Keratinocyte (primary cell): Measurements from ENCODE around the gene FBXL12. TPM values are rescaled to one million over a fixed set of nuclear protein-coding genes. Genes with fewer than 3 reads are reported as not detected.
A peak's percentile ranks its signal among the peaks of the same experiment; 100 is the strongest.
"Not testable (repeated sequence)": the region's sequence is repeated elsewhere in the genome, so short reads cannot be mapped to it uniquely, and the experiment has no call there.

Experiments used
- DNase-seq: peaks from one replicate; pipeline ENCODE4 v3.0.0-alpha.2; 2011; ENCODE audit warnings: low read depth, missing footprints, low spot score
- FAIRE-seq: peaks from 2 replicates; lab custom pipeline; 2011; peaks lifted over from hg19 to GRCh38; lab: Jason Lieb, UNC
- H2AFZ ChIP-seq: 2 replicates; pipeline ENCODE4 v1.6.0; 2012; ENCODE audit warnings: low read length, control low read depth, inconsistent platforms; ENCODE audit not compliant: control insufficient read depth
- H3K27ac ChIP-seq: 2 replicates; pipeline ENCODE4 v1.5.1; 2011; ENCODE audit warnings: low read length; ENCODE audit not compliant: control insufficient read depth, insufficient read depth
- H3K27me3 ChIP-seq: 3 replicates; pipeline ENCODE4 v1.6.0; 2011; ENCODE audit warnings: low read length; ENCODE audit not compliant: control insufficient read depth, insufficient read depth; ENCODE audit errors: extremely low read depth
- H3K36me3 ChIP-seq, 2 experiments: 2 replicates in 1 of 2; 3 replicates in 1 of 2; pipeline ENCODE4 v1.5.1; 2011; ENCODE audit warnings: low read length in 2 of 2, mild to moderate bottlenecking in 1 of 2; ENCODE audit not compliant: control insufficient read depth in 2 of 2, insufficient read depth in 2 of 2; ENCODE audit errors: extremely low read depth in 1 of 2
- H3K4me1 ChIP-seq: 3 replicates; pipeline ENCODE4 v1.5.1; 2011; ENCODE audit warnings: low read length; ENCODE audit not compliant: control insufficient read depth, insufficient read depth; ENCODE audit errors: extremely low read depth
- H3K4me2 ChIP-seq: 3 replicates; pipeline ENCODE4 v1.6.0; 2011; ENCODE audit warnings: low read depth, low read length; ENCODE audit not compliant: control insufficient read depth, insufficient read depth; ENCODE audit errors: extremely low read depth
- H3K4me3 ChIP-seq, 3 experiments: fragments of 200-600 bp in 1 of 3; sonication (generic) in 1 of 3; 2 replicates in 2 of 3; 3 replicates in 1 of 3; pipeline ENCODE4 v1.5.1; 2011 to 2016; ENCODE audit warnings: low read length in 3 of 3, mild to moderate bottlenecking in 3 of 3, control low read depth in 2 of 3, inconsistent platforms in 1 of 3, low read depth in 1 of 3, mixed read lengths in 1 of 3, mixed run types in 1 of 3, moderate library complexity in 1 of 3; ENCODE audit not compliant: control insufficient read depth in 2 of 3, insufficient read depth in 2 of 3; ENCODE audit errors: extremely low read depth in 1 of 3
- H3K79me2 ChIP-seq: 2 replicates; pipeline ENCODE4 v1.6.0; 2012; ENCODE audit warnings: low read length; ENCODE audit not compliant: control insufficient read depth, insufficient read depth
- H3K9ac ChIP-seq: 3 replicates; pipeline ENCODE4 v1.6.0; 2011; ENCODE audit warnings: low read length; ENCODE audit not compliant: control insufficient read depth, insufficient read depth; ENCODE audit errors: extremely low read depth
- H3K9me1 ChIP-seq: 3 replicates; pipeline ENCODE4 v1.6.0; 2011; ENCODE audit warnings: low read length; ENCODE audit not compliant: control insufficient read depth, insufficient read depth; ENCODE audit errors: extremely low read depth
- H3K9me3 ChIP-seq: 2 replicates; pipeline ENCODE4 v1.5.1; 2012; ENCODE audit warnings: low read depth, low read length; ENCODE audit not compliant: control insufficient read depth
- H4K20me1 ChIP-seq: 3 replicates; pipeline ENCODE4 v1.6.0; 2011; ENCODE audit warnings: low read length; ENCODE audit not compliant: control insufficient read depth, insufficient read depth; ENCODE audit errors: extremely low read depth
- EZH2 ChIP-seq: IDR thresholded peaks from one replicate; pipeline ENCODE4 v1.6.1; 2012; ENCODE audit warnings: inconsistent platforms, mild to moderate bottlenecking, low read length, moderate library complexity
- dilution Hi-C: fragments of 300-500 bp; cut with MboI; formaldehyde crosslinking; loops from one replicate; pipeline ENCODE4 v1.7.0; 2020; ENCODE audit warnings: low sequenced_read_pairs; ENCODE audit not compliant: extremely low pct_ligation_motif_present
- polyA plus RNA-seq, 5 experiments: library from polyadenylated mRNA; depleted of rRNA in 3 of 5; stranded (reverse) in 3 of 5; stranded (forward) in 1 of 5; unstranded in 1 of 5; fragments of >200 nt; gene quantifications; 1 replicate in 1 of 5; 2 replicates in 3 of 5; 3 replicates in 1 of 5; pipeline versions ENCODE4 v1.2.1 to v1.2.3, GENCODE V29; 2011 to 2012; ENCODE audit warnings: missing spikeins in 2 of 5, low read depth in 1 of 5, low replicate concordance in 1 of 5
- TF ChIP-seq, protein P1 (sequence below), 3 experiments: IDR thresholded peaks in 1 of 3; conservative IDR thresholded peaks in 1 of 3; optimal IDR thresholded peaks in 1 of 3; 2 replicates in 2 of 3; 3 replicates in 1 of 3; pipeline versions ENCODE3 to v1.5.1; 2011; ENCODE audit warnings: low read length in 3 of 3, mild to moderate bottlenecking in 3 of 3, moderate library complexity in 2 of 3, control low read depth in 1 of 3, inconsistent platforms in 1 of 3; ENCODE audit not compliant: insufficient read depth in 2 of 3; ENCODE audit errors: extremely low read depth in 1 of 3

The FBXL12 gene
- polyA plus RNA-seq, 1 donor (not counting 4 experiments of a cell fraction or from before 2014, with no cell fraction given), result 12.6 TPM

DNA sequence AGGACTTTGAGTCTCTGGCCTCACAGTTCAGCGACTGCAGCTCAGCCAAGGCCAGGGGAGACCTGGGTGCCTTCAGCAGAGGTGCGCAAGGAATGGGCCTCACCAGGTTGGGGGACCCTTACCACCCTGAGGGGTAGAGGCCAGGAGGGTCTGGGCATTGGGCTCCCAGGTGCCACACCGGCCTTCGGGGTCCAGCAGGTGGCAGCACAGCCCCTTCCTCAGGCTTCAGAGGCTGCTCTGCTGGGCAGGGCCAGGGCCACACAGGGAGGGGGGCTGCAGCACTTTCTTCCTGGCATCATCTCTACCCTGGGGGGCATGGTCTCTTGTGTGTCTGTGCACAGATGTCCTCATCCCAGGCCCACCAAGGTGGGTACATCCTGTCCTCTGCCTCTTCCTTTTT is 29.2 kb upstream of the FBXL12 start:
- FAIRE-seq, result no peak
- peaks cover 21 to 24% of the 10 kb centered on the region in 2 experiments for H3K36me3 ChIP-seq
- no peak overlapping the region for H3K4me2 ChIP-seq
- H2AFZ ChIP-seq, result no peak overlapping the region
- H3K27me3 ChIP-seq, result no peaks in the 10 kb centered on the region
- H3K4me1 ChIP-seq, result peaks cover 14% of the 10 kb centered on the region
- H3K27ac ChIP-seq, result no peak overlapping the region
- TF ChIP-seq, protein P1, sequence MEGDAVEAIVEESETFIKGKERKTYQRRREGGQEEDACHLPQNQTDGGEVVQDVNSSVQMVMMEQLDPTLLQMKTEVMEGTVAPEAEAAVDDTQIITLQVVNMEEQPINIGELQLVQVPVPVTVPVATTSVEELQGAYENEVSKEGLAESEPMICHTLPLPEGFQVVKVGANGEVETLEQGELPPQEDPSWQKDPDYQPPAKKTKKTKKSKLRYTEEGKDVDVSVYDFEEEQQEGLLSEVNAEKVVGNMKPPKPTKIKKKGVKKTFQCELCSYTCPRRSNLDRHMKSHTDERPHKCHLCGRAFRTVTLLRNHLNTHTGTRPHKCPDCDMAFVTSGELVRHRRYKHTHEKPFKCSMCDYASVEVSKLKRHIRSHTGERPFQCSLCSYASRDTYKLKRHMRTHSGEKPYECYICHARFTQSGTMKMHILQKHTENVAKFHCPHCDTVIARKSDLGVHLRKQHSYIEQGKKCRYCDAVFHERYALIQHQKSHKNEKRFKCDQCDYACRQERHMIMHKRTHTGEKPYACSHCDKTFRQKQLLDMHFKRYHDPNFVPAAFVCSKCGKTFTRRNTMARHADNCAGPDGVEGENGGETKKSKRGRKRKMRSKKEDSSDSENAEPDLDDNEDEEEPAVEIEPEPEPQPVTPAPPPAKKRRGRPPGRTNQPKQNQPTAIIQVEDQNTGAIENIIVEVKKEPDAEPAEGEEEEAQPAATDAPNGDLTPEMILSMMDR (optimal IDR thresholded peaks at IDR 0.05 in 1 of 3, IDR thresholded peaks at IDR 0.05 in 1 of 3, conservative IDR thresholded peaks at IDR 0.05 in 1 of 3; ENCODE audit: extremely low read depth in 1 of 3, insufficient read depth in 2 of 3, low read length in 3 of 3), result peak; percentile 46 to 70 (median 67)
- no peak for TF ChIP-seq EZH2
- H3K9me1 ChIP-seq, result no peaks in the 10 kb centered on the region
- no peaks in the 10 kb centered on the region for H3K9me3 ChIP-seq
- no peak overlapping the region for H3K4me3 ChIP-seq
- dilution Hi-C loops, result no loop called here
- H4K20me1 ChIP-seq, result no peaks in the 10 kb centered on the region
- peaks cover 3% of the 10 kb centered on the region for H3K79me2 ChIP-seq
- H3K9ac ChIP-seq, result no peak overlapping the region
- no peak for DNase-seq

DNA sequence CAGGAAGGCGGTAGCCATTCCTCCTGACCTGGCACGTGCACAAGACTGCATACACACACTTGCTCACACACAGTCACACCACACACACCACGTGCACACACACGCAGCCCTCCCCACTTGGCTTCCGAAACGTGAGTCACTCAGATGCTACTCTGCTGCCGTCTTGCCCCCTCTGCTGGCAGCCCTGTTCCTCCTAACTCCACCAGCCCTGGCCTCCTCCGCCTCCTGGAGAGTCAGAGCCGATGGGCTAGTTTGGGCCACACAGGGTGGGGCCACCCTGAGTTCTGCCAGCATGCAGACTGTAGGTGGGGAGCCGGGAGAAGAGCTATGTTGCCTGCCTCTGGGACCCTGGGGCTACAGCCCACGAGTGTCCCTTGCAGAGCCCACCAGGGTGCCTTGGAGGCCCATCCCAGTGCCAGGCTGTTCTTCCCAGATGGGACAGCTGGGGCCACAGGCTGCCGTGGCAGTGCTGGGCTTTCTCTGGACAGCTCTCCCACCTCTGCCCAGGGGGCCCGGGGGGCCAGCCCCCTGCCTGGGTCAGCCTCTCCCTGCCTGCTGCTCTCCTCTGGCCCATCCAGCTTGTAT is 28.3 kb upstream of the FBXL12 start:
- TF ChIP-seq EZH2, result no peak
- TF ChIP-seq, protein P1 (optimal IDR thresholded peaks at IDR 0.05 in 1 of 3, IDR thresholded peaks at IDR 0.05 in 1 of 3, conservative IDR thresholded peaks at IDR 0.05 in 1 of 3; ENCODE audit: extremely low read depth in 1 of 3, insufficient read depth in 2 of 3, low read length in 3 of 3), result peak; percentile 97 to 100 (median 97)
- peaks cover 3% of the 10 kb centered on the region for H3K79me2 ChIP-seq
- DNase-seq, result peak; percentile 97
- dilution Hi-C loops, result no loop called here
- peak overlapping the region; percentile 89 for H3K27ac ChIP-seq
- no peaks in the 10 kb centered on the region for H3K27me3 ChIP-seq
- no peaks in the 10 kb centered on the region for H3K9me3 ChIP-seq
- peak; percentile 98 for FAIRE-seq
- H3K9me1 ChIP-seq, result no peaks in the 10 kb centered on the region
- peaks cover 21 to 32% of the 10 kb centered on the region in 2 experiments for H3K36me3 ChIP-seq
- peaks cover 14% of the 10 kb centered on the region for H3K4me1 ChIP-seq
- H4K20me1 ChIP-seq, result no peaks in the 10 kb centered on the region
- H2AFZ ChIP-seq, result peak overlapping the region; percentile 65
- H3K4me2 ChIP-seq, result peak overlapping the region; percentile 32
- no peak overlapping the region for H3K4me3 ChIP-seq
- H3K9ac ChIP-seq, result peak overlapping the region; percentile 65

DNA sequence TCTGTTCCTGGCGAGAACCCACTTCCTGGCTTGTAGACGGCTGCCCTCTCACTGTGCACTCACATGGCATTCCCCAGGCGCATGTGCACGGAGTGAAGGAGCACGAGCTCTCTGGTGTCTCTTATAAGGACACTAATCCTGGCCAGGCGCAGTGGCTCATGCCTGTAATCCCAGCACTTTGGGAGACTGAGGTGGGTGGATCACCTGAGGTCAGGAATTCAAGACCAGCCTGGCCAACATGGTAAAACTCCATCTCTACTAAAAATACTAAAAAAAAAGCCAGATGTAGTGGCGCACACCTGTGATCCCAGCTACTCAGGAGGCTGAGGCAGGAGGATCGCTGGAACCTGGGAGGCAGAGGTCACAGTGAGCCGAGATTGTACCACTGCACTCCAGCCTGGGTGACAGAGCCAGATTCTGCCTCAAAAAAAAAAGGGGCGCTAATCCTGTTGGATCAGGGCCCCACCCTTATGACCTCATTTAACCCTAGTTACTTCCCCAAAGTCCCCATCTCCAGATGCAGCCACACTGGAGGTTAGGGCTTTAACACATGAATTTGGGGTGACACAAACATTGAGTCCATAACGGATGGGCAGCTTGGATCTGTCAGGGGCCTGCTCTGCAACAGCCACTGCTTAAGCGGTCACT is 24.9 kb upstream of the FBXL12 start:
- H3K27ac ChIP-seq, H4K20me1 ChIP-seq, FAIRE-seq, H3K4me2 ChIP-seq, H3K9me3 ChIP-seq, H3K79me2 ChIP-seq, H3K9me1 ChIP-seq, DNase-seq, H2AFZ ChIP-seq, H3K4me3 ChIP-seq, H3K9ac ChIP-seq, dilution Hi-C loops, H3K27me3 ChIP-seq: not testable (repeated sequence)
- peaks cover 30 to 31% of the 10 kb centered on the region in 2 experiments for H3K36me3 ChIP-seq
- H3K4me1 ChIP-seq, result peaks cover 14% of the 10 kb centered on the region
